ENCODE results near the gene ZNF101. TPM values are rescaled to one million over a fixed set of nuclear protein-coding genes. Genes with fewer than 3 reads are reported as not detected.
A peak's percentile ranks its signal among the peaks of the same experiment; 100 is the strongest.

The ZNF101 gene
- total and polyA plus RNA-seq, 10 donors, result 29.6 to 58.3 (median 42.0) TPM

GRCh38 chr19:19732579-19733501, 64.2 kb downstream of the ZNF101 start, which contains the start of gene ZNF14:
Gene ZNF14 (minus strand): TSS chr19:19733112. CDS start chr19:19732958, 154 bp downstream.
- TF ChIP-seq POLR2A (IDR thresholded peaks at IDR 0.05) (peak; percentile 61 to 76 (median 73)), CTCF (IDR thresholded peaks at IDR 0.05 in 8 of 11, conservative IDR thresholded peaks at IDR 0.05 in 3 of 11) (peak in 4 of 11 experiments; percentile 0 to 15 (median 10)), POLR2AphosphoS5 (IDR thresholded peaks at IDR 0.05) (peak; percentile 96 to 99 (median 99))
- Histone ChIP-seq H3K27ac (peak within 1 kb of the TSS; percentile 61 to 89 (median 84)), H3K4me1 (peaks cover 0 to 40% (median 17%) of the 10 kb centered on the region in 6 donors), H3K27me3 (replicated peaks in 1 of 7) (no peaks in the 10 kb centered on the region), H3K36me3 (peaks cover 0 to 30% (median 19%) of the 10 kb centered on the region in 6 donors), H3K9me3 (peaks cover 0 to 38% (median 29%) of the 10 kb centered on the region in 8 donors), H3K4me3 (peak within 1 kb of the TSS; percentile 66 to 97 (median 83))
- intact Hi-C loops (cut with DNase I; ENCODE audit: low total_unique reads), result loop anchor here (10.0 kb wide), 1 partner anchor 68 kb away; the partner anchor contains the start of genes ATP13A1 and ZNF101
- WGBS, 5 donors, result 1% methylated on average over 11 to 61 of the region's 61 CpGs
- peak; percentile 95 for DNase-seq

Small RNAs within 50 kb of the gene (small RNA-seq; reads per million reads assigned to genes)
- 0 reads per million in 4 donors for gene AC011458.2

Other genes starting within 250 kb of the ZNF101 start
- 1 to 10 TPM; 2.3 to 5.6 (median 3.7) TPM for gene TSSK6, start 153.3 kb upstream of the ZNF101 start, total RNA-seq
- gene TSSK6, start 153.3 kb upstream of the ZNF101 start, polyA plus RNA-seq, result 1 to 10 TPM; 1.7 to 3.3 (median 2.4) TPM
- 100 to 1,000 TPM in 4 of 7 donors, 10 to 100 TPM in 3; 24.0 to 216 (median 182) TPM for gene NDUFA13, start 152.6 kb upstream of the ZNF101 start, total RNA-seq
- 100 to 1,000 TPM; 203 to 224 (median 204) TPM for gene NDUFA13, start 152.6 kb upstream of the ZNF101 start, polyA plus RNA-seq
- 1 to 10 TPM; 1.3 to 4.8 (median 3.2) TPM for gene YJEFN3, start 139.9 kb upstream of the ZNF101 start, total RNA-seq
- gene YJEFN3, start 139.9 kb upstream of the ZNF101 start, polyA plus RNA-seq, result 10 to 100 TPM; 10.4 to 22.7 (median 13.0) TPM
- 1 to 10 TPM in 1 of 7 donors, under 1 TPM in 5, not detected in 1; 0.36 to 1.3 (median 0.61) TPM for gene CILP2, start 130.6 kb upstream of the ZNF101 start, total RNA-seq
- under 1 TPM; 0.15 to 0.38 (median 0.35) TPM for gene CILP2, start 130.6 kb upstream of the ZNF101 start, polyA plus RNA-seq
- 10 to 100 TPM in 2 of 7 donors, 1 to 10 TPM in 5; 5.3 to 12.5 (median 9.3) TPM for gene PBX4, start 50.2 kb upstream of the ZNF101 start, total RNA-seq
- 10 to 100 TPM in 2 of 3 donors, 1 to 10 TPM in 1; 4.4 to 17.8 (median 15.0) TPM for gene PBX4, start 50.2 kb upstream of the ZNF101 start, polyA plus RNA-seq
- gene LPAR2, start 40.6 kb upstream of the ZNF101 start, total RNA-seq, result 10 to 100 TPM; 23.7 to 62.8 (median 41.1) TPM
- gene LPAR2, start 40.6 kb upstream of the ZNF101 start, polyA plus RNA-seq, result 10 to 100 TPM; 12.4 to 44.1 (median 41.9) TPM
- 100 to 1,000 TPM in 2 of 7 donors, 10 to 100 TPM in 5; 59.9 to 141 (median 96.9) TPM for gene GMIP, start 25.2 kb upstream of the ZNF101 start, total RNA-seq
- 10 to 100 TPM; 26.7 to 60.5 (median 31.9) TPM for gene GMIP, start 25.2 kb upstream of the ZNF101 start, polyA plus RNA-seq
- 100 to 1,000 TPM in 5 of 7 donors, 10 to 100 TPM in 2; 88.4 to 301 (median 113) TPM for gene ATP13A1, start 5.2 kb upstream of the ZNF101 start, total RNA-seq
- 10 to 100 TPM; 39.7 to 95.3 (median 91.6) TPM for gene ATP13A1, start 5.2 kb upstream of the ZNF101 start, polyA plus RNA-seq
- 10 to 100 TPM in 5 of 7 donors, 1 to 10 TPM in 2; 8.0 to 17.1 (median 11.5) TPM for gene ZNF14, start 64.3 kb downstream of the ZNF101 start, total RNA-seq
- 1 to 10 TPM; 5.2 to 7.6 (median 6.2) TPM for gene ZNF14, start 64.3 kb downstream of the ZNF101 start, polyA plus RNA-seq
- 100 to 1,000 TPM in 2 of 7 donors, 10 to 100 TPM in 5; 38.8 to 114 (median 42.1) TPM for gene ZNF506, start 152.9 kb downstream of the ZNF101 start, total RNA-seq
- gene ZNF506, start 152.9 kb downstream of the ZNF101 start, polyA plus RNA-seq, result 10 to 100 TPM in 1 of 3 donors, 1 to 10 TPM in 2; 6.3 to 10.4 (median 9.0) TPM
- 10 to 100 TPM in 6 of 7 donors, 1 to 10 TPM in 1; 9.8 to 34.8 (median 17.1) TPM for gene ZNF253, start 197.0 kb downstream of the ZNF101 start, total RNA-seq
- gene ZNF253, start 197.0 kb downstream of the ZNF101 start, polyA plus RNA-seq, result 1 to 10 TPM; 4.0 to 6.8 (median 5.9) TPM
- 10 to 100 TPM in 3 of 7 donors, 1 to 10 TPM in 4; 4.7 to 21.7 (median 7.9) TPM for gene ZNF93, start 232.1 kb downstream of the ZNF101 start, total RNA-seq
- gene ZNF93, start 232.1 kb downstream of the ZNF101 start, polyA plus RNA-seq, result 1 to 10 TPM; 2.3 to 4.2 (median 4.1) TPM